ENCODE data around the gene ACTMAP.
"Not testable (repeated sequence)": the region's sequence is repeated elsewhere in the genome, so short reads cannot be mapped to it uniquely, and the experiment has no call there.

ACTMAP gene

DNA sequence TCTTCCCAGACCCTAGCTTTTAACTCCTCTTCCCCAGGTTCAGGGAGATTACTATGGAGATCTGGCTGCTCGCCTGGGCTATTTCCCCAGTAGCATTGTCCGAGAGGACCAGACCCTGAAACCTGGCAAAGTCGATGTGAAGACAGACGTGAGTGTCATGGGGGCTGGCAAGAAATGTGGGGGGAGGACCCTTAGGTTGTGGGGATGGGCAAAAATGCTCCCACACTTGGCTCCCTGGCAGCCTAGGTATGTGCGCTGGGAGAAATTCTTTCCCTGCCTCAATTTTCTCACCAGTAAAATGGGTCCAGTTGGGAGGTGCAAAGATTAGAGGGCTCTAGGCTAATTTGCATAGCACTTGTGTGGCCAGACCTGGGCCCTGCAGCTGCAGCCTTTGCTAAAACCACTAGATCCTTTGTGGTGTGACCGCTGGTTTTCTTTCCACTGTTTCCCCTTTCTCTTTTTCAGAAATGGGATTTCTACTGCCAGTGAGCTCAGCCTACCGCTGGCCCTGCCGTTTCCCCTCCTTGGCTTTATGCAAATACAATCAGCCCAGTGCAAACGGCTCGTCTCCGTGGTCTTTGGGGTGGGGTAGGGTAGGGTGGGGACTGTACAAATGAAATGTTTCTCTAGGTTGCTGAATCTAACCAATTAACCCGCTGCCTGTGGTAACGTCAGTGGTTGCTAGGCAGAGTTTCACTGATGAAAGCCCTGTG lies 26.8 kb upstream of the ACTMAP start:
- Histone ChIP-seq H3K27me3 (no peaks in the 10 kb centered on the region), H3K4me3 (ENCODE audit: low read depth, low read length) (peak overlapping the region; percentile 85), H3K9me3 (no peaks in the 10 kb centered on the region), H3K36me3 (no peaks in the 10 kb centered on the region), H3K4me1 (peaks cover 3% of the 10 kb centered on the region; the same call in 1 of the 2 replicates)
- TF ChIP-seq, protein P1, sequence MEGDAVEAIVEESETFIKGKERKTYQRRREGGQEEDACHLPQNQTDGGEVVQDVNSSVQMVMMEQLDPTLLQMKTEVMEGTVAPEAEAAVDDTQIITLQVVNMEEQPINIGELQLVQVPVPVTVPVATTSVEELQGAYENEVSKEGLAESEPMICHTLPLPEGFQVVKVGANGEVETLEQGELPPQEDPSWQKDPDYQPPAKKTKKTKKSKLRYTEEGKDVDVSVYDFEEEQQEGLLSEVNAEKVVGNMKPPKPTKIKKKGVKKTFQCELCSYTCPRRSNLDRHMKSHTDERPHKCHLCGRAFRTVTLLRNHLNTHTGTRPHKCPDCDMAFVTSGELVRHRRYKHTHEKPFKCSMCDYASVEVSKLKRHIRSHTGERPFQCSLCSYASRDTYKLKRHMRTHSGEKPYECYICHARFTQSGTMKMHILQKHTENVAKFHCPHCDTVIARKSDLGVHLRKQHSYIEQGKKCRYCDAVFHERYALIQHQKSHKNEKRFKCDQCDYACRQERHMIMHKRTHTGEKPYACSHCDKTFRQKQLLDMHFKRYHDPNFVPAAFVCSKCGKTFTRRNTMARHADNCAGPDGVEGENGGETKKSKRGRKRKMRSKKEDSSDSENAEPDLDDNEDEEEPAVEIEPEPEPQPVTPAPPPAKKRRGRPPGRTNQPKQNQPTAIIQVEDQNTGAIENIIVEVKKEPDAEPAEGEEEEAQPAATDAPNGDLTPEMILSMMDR (IDR thresholded peaks at IDR 0.05; ENCODE audit: low read depth, low read length): no peak
- DNase-seq: peak; percentile 88

DNA sequence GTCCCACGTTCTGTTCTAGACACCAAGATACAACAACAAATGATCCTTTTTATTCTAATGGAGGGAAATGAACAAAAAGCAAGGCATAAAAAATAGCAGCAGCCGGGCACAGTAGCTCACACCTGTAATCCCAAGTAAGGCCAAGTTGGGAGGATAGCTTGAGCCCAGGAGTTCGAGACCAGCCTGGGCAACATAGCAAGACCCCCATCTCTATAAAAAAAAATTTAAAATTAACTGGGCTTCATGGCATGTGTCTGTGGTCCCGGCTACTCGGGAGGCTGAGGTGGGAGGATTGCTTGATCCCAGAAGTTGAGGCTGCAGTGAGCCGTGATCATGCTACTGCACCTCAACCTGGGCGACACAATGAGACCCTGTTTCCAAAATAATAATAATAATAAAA lies 26.1 kb upstream of the ACTMAP start:
- Histone ChIP-seq H3K4me1 (peaks cover 3% of the 10 kb centered on the region; the same call in 1 of the 2 replicates), H3K4me3 (ENCODE audit: low read depth, low read length) (no peak overlapping the region), H3K36me3 (no peaks in the 10 kb centered on the region), H3K27me3 (no peaks in the 10 kb centered on the region), H3K9me3 (no peaks in the 10 kb centered on the region)
- TF ChIP-seq, protein P1 (IDR thresholded peaks at IDR 0.05; ENCODE audit: low read depth, low read length): no peak
- DNase-seq: no peak

DNA sequence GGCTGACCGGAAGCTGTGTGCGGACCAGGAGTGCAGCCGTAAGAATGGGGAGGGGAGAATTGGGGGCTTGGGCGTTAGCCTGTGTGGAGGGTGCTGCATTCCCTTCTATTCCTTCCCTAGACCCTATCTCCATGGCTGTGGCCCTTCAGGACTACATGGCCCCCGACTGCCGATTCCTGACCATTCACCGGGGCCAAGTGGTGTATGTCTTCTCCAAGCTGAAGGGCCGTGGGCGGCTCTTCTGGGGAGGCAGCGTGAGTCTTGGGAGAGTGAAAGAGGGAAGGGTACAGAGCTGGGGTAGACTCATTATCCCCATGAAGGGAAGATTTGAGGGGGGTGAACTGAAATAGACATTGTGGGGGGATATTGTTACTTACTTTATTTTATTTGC lies 25.4 kb upstream of the ACTMAP start:
- no peaks in the 10 kb centered on the region for H3K36me3 ChIP-seq
- DNase-seq: no peak
- no peak overlapping the region for H3K4me3 ChIP-seq (ENCODE audit: low read depth, low read length)
- H3K4me1 ChIP-seq: peaks cover 3% of the 10 kb centered on the region; the same call in 1 of the 2 replicates
- H3K27me3 ChIP-seq: no peaks in the 10 kb centered on the region
- TF ChIP-seq, protein P1 (IDR thresholded peaks at IDR 0.05; ENCODE audit: low read depth, low read length): no peak
- H3K9me3 ChIP-seq: no peaks in the 10 kb centered on the region

DNA sequence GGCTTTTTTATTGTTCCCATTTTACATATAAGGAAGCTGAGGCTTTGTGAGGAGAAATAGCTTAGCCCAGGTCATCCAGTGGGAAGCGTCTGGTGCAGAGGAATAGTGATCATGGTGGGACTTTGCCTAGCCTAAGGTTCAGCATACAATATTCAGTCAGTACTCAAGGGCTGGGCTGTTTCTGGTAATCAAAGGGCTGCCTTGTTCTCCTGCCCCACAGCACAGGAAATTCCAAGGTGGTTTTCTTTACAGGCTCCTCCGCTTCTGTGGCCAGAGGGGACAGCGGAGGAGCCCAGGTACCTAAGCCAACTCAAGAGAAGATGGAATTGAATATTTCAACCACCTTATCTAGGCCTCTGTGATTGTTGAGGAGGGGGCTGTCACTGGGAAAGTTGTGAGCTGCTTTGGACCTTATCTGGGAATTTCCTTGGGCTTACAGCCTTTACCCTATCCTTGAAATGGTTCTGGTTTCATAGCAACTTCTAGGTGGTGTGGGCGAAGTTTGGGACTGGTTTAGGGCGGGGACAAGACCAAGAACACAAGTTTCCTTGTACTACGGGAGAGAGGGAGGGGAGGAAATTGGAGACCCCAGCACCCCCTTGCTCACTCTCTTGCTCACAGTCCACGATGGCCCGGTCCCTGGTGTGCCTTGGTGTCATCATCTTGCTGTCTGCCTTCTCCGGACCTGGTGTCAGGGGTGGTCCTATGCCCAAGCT lies 24.8 kb upstream of the ACTMAP start, which contains the start of gene MIA:
TSS of gene MIA (plus strand) at position 606 of the 716 bp plus-strand sequence. CDS start at position 628, 22 bp downstream.
- H3K4me3 ChIP-seq (ENCODE audit: low read depth, low read length): no peak within 1 kb of the TSS
- H3K4me1 ChIP-seq: peaks cover 3% of the 10 kb centered on the region; the same call in 1 of the 2 replicates
- H3K36me3 ChIP-seq: no peaks in the 10 kb centered on the region
- TF ChIP-seq, protein P1 (IDR thresholded peaks at IDR 0.05; ENCODE audit: low read depth, low read length): no peak
- H3K27me3 ChIP-seq: no peaks in the 10 kb centered on the region
- no peak for DNase-seq
- H3K9me3 ChIP-seq: no peaks in the 10 kb centered on the region

DNA sequence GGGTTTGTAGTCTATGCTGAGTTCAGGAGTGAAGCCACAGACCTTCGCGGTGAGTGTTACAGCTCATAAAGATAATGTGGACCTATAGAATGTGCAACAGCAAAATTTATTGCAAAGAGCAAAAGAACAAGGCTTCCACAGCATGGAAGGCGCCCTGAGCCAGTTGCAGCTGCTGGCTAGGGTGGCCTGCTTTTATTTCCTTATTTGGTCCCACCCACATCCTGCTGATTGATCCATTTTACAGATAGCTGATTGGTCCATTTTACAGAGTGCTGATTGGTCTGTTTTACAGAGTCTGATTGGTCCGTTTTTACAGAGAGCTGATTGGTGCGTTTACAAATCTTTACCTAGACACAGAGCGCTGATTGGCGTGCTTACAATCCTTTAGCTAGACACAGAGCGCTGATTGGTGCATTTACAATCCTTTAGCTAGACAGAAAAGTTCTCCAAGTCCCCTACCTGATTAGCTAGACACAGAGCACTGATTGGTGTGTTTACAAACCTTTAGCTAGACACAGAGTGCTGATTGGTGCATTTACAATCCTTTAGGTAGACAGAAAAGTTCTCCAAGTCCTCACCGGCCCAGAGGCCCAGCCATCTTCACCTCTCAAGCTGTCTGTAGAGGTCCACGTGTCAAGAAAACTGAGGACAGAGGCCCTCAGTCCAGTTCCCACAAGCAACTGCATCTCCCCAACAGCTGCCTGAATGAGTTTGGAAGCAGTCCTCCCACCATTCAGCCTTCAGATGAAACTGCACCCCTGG lies 21.0 kb upstream of the ACTMAP start:
- not testable (repeated sequence) for H3K4me1 ChIP-seq; H3K36me3 ChIP-seq; H3K9me3 ChIP-seq; H3K27me3 ChIP-seq; H3K4me3 ChIP-seq (ENCODE audit: low read depth, low read length)
- peak; percentile 26 for DNase-seq

DNA sequence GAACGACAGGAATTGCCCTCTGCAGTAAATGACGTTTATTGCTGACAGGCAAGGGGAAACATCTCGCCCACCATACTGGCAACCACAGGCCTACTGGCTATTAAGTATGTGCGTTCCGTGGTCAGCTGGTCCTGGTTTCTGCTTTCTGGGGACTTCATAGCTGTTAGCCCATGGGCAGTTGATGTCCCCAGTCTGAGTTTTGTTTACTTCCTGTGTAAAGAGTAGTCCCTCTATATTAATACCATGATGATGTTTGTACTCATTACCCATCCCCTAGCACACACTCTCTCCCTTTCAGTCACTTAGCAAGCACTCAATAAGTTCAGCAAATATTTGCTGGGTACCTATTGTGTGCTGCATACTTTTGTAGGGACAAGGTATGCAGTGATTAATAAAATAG lies 18.6 kb upstream of the ACTMAP start:
- Histone ChIP-seq H3K36me3 (peaks cover 23% of the 10 kb centered on the region), H3K9me3 (no peaks in the 10 kb centered on the region), H3K4me1 (no peaks in the 10 kb centered on the region), H3K27me3 (no peaks in the 10 kb centered on the region), H3K4me3 (ENCODE audit: low read depth, low read length) (no peak overlapping the region)
- TF ChIP-seq, protein P1 (IDR thresholded peaks at IDR 0.05; ENCODE audit: low read depth, low read length): no peak
- no peak for DNase-seq

DNA sequence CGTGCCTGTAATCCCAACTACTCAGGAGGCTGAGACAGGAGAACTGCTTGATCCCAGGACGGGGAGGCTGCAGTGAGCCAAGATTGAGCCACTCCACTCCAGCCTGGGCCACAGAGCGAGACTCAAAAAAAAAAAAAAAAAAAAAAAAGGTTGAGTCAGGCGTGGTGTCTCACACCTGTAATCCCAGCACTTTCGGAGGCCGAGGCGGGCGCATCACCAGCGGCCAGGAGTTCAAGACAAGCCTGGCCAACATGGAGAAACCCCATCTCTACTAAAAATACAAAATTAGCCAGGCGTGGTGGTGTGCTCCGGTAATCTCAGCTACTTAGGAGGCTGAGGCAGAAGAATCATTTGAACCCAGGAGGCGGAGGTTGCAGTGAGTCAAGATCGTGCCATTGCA lies 16.1 kb upstream of the ACTMAP start:
- not testable (repeated sequence) for DNase-seq; H3K9me3 ChIP-seq; H3K4me3 ChIP-seq (ENCODE audit: low read depth, low read length); H3K4me1 ChIP-seq; H3K27me3 ChIP-seq
- H3K36me3 ChIP-seq: peaks cover 47% of the 10 kb centered on the region

Data from BE2C (cell line).